ENCODE measurements around the gene MAD1L1.

The MAD1L1 gene

DNA sequence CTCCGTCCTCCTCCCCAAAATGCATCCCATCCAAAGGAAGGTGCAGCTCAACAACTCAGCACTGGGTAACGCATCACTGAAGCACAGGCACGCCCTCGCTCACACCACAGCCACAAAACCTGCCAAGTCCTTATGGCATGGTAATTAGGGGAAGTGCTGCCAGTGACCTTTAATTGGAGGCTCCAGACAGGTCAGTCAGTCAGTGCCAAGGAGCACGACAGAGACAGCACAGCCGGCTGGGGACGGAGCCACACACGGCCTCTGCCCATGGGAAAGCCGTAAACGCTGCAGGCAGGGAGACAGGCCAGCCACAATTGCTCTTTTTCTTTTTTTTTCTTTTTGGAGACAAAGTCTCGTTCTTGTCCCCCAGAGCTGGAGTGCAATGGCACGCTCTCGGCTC is 146.5 kb downstream of the MAD1L1 start:
- DNase-seq (ENCODE audit: low read depth) = no peak

DNA sequence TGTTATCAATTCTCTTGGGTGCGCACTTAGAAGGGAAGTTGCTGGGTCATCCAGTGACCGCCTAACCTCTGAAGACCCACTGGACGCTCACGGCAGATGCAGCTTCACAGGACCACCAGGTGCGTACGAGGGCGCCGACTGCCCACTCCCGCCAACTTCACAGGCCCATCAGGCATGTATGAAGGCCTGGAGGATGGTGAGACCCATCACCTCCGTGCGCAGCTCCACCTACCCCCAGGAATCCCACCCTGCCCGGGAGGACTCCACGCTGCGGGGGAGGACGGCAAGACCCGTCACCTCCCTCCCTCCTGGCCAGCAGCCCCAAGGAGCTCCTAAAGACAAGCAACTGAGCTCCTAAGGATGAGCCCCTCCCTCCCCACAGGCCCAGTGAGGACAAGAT is 146.9 kb downstream of the MAD1L1 start:
- DNase-seq (ENCODE audit: low read depth) = no peak

DNA sequence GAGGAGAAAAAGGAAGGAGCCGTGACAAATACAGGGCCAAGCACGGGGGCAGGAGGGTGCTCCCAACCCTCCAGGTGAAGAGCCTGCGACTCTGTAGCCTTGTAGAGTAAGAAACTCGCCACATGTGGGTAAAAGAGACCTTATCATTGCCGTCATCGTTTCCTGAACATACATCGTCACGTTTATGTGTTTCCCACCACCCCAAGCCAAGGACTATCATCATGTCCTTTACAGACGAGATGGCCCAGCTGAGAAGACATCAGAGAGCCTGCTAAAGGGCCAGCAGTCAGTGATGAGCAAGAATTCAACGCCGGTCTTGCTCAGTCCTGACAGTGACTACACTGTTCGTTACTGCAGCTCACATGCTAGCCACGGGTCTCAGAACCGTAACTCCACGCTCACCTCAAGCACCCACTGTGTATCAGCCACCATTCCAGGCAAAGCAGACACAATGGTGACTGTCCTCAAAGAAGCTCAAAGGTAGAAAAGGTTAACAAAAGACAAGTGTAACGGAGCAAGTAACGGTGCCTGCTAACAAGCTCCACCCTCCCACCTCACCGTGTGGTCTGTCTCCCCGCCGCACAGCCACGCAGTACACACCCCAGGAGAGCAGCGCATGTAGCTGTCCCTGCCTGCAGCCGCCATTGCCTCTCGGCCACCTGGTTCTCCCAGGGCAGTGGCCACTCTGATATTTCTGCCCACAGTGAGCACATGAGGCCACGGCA is 147.8 kb downstream of the MAD1L1 start:
- DNase-seq (ENCODE audit: low read depth) = no peak

DNA sequence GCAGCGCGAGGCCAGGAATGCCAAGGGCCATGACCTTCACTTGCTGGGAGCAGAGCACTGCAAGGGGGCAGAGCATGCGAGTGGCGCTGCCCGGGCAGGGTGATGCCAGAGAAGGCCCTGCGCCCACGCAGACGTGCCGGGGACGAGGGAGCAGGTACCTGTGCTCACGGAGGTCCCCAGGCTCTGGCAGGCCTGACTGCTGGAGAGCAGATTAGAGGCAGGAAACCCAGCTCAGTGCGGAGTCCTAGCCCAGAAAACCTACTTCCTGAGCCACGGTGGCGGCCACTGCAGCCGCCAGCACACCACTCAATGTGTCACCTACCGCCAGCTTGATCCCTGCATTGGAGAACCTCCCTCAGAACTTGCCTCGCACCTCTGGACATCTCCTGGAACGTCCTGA is 148.4 kb downstream of the MAD1L1 start:
- no peak for DNase-seq (ENCODE audit: low read depth)

DNA sequence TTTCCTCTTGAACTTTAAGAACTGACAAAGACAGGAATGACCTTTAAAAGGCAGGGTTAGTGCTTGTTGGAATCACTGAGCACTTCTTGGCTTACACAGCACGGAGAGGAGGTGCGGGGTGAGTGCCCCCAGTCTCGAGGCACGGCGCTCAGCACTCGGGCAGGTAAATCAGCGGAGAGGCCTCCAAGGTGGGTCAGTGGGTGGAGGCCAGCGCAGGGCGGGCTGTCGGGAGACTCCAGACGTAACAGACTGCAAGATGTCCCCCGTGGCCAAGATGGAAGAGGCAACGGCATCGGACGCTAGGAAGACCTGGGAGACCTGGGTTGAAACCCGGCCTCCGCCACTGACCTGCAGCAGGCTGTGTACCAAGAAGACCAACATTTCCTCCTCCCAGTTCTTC is 149.4 kb downstream of the MAD1L1 start:
- no peak for DNase-seq (ENCODE audit: low read depth)

DNA sequence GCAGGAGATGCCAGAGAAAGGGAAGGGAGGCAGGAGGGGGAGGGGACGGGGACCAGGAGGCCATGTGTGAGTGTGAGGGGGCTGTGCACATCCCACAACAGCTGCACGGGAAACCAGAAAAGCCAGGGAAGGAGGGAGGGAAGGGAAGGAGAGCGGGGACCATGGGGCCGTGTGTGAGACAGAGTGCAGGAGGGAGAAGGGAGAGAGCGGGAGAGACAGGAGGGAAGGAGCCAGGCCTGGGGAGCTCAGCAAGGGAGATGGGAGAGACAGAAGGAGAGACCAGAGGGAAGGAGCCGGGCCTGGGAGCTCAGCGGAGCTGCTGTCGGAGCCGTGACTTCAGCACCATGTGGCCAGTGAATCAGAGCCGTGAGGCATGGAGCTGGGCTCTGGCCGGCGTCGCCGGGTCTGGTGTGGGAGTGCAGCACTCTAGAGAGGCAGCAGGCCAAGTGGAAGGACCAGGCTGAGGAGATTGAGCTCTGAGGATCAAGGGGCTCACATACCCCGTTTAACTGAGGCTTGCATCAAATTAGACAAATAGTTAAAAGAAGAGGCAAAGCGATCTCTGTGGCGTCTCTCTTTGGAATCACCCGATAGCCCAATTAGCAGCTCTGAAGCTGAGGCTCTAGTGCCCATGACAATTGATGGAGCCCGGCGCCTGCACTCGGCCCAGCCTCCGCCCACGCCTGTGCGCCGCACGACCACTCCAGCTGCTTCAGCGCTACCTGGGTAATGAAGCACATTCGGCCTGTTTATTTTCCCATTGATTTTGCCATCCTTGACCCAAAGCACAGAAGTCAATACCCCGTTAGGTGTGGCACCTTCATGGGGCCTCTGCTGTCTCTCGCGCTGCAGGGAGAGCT is 150.4 kb downstream of the MAD1L1 start:
- no peak for DNase-seq (ENCODE audit: low read depth)

DNA sequence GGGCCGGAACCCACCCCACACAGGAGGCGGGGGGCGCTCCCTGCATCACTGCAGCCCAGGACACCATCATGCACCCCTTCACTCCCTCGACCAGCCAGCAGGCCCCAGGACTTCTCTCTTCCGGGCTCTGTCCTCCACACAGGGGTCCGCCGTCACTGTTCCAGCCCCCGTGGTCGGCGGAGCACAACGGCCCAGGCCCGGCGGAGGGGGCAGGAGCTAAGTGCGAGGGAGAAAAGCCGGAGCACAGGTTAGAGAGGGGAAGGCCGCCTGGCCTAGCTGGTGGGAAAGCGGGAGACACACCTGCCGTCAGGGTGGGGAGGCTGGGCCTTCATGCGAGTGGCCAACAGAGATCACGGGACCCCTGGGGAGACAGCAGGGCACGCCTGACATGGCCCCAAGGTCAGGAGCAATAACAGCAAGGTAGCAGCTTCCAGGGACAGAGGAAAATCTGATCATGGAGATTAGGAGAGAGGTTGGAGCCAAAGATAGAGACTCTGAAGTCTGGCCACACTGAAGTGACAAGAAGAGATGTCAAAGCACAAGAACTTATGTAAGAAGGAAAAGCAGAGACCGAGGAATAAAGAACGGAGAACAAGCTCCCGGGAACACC is 151.1 kb downstream of the MAD1L1 start:
- no peak for DNase-seq (ENCODE audit: low read depth)

DNA sequence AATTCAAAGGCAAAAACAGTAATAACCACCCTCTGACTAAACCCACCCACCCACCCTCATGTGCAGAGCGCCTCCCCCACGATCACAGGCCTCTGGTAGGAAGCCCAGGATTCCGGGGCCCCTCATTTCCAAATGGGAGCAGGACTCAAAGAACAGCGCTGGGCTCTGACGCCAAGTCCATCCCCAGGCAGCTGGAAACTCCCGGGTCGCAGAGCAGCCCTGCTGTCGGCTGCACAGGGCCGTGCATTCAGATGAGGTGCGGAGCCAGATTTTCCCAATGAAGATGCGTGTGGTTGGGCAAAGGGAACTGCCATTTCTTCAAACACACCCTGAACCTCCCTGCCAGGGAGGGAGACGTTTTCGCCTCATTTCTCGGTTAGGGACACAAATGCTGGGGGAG is 152.3 kb downstream of the MAD1L1 start:
- DNase-seq (ENCODE audit: low read depth) = no peak

DNA sequence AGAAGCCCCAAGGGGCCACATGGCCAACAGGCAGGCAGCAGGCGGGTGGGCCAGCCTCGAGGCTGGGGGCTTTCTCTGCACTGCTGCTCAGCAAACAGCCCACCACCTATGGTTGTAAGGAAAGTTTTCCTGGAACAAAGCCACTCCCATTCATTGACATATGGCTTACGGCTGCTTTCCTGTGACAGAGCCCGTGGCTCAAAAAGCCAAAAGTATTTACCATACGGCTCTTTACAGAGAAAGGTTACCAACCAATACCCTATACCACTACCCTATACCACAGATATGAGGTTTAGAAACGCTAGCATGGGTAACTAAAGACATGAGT is 152.7 kb downstream of the MAD1L1 start:
- no peak for DNase-seq (ENCODE audit: low read depth)

DNA sequence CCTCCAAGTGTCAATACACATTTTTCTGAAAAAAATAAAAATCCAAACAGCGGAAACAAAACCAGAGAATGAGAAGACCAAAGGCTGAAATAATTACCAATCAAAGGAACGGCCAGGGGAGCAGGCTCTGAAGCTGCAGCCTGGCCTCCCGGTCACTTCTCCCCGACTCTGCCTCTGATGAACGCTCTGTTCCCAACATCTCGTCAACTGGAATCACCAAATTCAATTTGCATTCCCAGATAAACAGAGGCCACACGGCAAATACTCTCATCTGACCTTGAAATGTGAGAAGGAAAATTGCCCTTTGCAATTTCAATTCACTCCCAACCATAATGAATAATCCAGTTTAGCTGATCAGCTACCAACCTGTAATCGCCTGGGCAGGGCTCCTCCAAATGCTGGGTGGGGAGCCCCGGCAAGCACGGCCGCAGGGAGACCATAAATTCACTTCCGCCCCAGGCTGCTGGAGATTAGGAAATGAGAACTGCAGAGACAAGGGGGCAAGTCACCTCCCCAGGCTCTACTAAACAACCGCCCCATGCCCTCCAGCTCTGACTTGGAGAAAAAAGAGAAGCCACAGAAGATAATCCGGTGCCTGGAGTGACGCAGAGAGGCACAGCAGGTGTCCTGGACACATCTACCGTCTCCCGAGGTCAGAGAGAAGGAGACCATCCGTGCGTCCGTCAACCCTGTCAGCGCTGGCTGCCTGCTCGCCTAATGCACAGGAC is 153.2 kb downstream of the MAD1L1 start:
- DNase-seq (ENCODE audit: low read depth) = no peak

DNA sequence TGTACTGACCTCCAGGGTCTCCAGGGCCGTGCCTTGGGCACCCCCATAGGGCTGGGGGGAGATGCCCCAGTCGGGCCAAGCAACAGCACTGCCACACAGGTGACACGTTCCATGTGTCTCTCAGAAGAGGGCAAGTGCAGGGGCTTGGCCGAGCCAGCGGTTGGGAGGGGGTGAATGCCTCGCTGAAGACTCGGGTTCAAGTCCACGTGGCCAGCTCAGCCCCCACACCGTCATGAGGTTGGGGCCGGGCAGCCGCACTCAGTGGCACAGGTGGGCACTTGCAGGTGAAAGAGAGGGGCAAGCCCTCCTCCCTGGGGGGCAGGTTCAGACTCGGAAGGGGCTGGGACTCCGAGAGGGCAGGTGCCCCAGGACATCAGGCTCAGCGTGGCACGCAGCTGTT is 153.8 kb downstream of the MAD1L1 start:
- no peak for DNase-seq (ENCODE audit: low read depth)

DNA sequence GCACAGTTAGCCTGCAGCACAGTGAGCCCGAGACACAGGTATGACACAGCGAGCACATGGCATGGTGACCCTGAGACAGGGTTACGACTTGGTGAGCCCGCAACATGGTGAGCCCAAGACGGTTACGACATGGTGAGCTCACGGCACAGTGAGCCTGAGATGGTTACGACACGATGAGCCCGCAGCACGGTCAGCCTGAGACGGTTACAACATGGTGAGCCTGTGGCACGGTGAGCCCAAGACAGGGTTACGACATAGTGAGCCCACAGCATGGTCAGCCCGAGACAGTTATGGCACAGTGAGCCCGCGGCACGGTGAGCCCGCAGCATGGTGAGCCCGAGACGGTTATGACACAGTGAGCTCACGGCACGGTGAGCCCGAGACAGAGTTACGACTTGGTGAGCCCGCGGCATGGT is 156.1 kb downstream of the MAD1L1 start:
- DNase-seq (ENCODE audit: low read depth) = no peak

DNA sequence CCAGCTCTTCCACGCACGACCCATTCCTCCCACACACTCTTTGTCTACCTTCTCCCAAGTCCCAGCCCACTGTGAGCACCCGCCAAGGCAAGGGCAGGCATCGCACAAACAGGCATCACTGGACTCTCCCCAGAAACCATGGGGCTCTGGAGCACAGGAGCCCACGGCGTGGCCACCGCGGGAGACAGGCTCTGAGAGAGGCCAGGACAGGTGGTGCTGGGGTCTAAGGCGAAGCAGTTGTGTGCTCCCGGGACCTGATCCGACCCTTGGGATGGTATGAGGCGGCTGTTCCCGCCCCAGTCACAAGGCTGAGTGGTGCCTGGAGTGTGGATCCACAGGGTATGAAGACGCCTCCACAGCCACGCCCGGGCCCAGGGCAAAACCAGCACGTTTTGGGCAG is 156.9 kb downstream of the MAD1L1 start:
- DNase-seq (ENCODE audit: low read depth) = no peak

DNA sequence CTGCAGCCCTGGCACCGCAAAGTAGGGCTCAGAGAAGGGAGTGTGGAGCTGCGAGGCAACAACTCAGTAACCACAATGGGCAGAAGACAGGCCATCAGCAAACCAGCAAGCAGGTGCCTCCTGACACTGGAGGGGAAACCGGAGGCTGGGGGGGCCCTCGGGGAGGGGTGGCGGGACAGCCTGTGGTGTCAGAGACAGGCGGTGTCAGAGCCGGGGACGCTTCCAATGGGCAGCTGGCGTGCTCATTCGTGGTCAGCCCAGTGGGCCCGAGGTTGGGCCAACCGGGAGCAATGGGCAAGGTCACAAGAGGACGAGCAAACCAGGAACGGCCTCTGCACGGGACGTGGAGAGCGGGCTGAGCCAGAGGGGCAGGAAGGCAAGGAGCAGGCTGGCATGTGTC is 158.1 kb downstream of the MAD1L1 start:
- no peak for DNase-seq (ENCODE audit: low read depth)

DNA sequence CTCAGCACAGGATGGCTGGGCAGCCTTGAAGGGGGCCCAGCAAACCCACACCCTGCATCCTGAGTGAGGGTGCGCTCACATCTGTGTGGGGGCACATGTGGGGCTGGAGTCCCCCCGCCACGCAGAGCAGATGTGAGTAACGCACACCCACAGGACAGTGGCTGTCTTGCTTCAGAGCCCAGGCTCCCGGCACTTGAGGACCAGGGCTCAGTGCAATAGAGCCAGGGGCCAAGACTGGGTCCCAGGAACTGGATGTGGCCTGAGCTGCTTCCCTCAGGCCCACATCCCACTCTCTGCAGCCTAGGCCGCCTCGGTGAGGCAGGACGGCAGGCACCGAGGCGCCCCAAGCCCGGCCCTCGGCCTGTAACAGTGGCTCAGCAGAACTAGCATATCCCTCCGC is 159.9 kb downstream of the MAD1L1 start:
- DNase-seq (ENCODE audit: low read depth) = no peak

DNA sequence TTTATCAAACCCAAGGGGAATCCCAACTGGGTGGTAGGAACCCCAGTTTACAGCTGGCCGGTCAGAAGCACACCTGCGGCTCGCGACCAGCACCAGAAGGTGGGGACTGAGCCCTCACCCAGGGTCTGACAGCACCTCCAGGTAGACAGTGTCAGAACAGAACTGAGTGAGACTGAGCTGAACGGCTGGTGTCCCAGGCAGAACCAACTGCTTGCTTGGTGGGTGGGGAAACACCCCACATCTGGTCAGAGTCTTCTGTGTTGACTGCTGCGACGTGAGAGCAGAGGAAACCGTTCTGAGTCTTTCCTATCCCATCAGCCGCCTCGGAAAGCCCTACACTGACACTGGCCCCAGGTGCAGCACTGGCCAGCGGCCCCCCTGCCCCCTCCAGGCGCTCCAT is 160.7 kb downstream of the MAD1L1 start:
- no peak for DNase-seq (ENCODE audit: low read depth)

DNA sequence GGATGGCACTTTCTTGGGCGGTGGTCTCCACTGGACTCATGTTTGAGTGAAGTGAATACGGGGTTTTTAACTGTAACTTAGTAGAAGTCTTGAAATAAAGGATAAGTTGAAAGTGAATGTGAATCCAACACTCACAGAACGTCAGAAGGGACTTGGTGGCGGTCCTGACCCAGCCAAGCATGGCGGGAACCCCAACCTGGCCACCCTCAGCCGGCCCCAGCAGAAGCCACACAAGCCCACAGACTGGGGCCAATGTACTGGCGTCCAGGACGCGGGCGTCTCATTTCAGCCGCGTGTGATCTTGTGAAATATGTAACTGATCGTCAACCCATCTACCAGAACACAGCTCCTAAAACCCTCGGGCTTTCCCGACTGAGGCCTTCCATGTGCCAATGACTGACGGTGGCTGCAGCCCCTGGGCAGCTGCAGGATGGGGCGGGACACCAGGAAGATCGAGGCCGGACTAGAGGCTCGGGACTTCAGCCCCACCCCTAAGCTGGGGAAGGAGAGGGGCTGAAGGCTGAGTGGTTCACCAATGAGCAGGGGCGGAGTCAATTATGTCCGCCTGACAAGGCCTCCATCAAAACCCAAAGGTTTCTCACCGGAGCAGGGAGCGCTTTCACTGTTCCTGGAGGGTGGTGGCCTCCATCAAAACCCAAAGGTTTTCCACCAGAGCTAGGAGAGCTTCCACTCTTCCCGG is 161.5 kb downstream of the MAD1L1 start:
- DNase-seq (ENCODE audit: low read depth) = no peak

DNA sequence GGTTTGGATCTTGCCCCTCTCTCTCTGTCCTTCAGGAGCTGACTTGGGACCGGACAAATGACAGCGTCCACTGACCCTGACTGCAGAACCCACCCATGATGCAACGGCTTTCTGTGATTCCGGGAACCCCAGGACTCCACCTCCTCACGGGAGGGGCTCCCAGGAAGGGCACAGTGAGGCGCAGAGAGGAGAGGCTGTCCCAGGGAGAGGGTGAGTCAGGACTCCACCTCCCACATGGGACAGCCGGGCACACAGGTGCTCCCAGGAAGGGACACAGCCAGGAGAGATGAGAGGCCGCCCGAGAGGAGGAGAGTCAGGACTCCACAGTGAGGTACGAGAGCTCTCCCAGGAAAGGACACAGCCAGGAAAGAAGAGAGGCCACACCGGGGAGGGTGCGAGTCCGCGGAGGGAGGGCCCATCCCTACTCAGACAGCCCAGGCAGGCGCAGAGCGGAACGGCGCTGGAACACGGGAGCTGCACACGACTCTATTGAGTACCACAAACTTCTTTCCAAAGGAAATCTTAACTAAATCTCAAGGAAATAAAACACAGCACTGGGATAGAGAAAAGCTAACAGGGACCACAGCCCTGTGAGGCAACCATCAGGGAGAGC is 162.5 kb downstream of the MAD1L1 start:
- no peak for DNase-seq (ENCODE audit: low read depth)

DNA sequence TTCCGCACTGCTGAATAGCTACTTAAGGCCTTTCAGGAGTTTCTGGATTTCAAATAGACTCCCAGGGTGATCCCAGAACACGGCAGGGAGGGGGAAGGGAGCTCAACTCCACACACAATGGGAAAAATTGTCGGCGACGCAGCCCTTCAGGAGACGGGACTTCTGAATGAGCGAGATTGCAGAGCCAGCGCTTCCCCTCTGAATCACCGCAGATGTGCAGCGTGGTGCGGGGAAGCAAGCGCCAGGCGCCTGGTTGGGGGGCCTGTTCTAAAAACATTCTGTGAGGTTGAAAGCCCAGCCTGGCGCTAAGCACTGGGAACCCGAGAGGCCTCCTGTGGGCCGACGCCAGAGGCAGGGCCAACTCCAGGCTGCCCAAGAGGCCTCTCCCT is 163.3 kb downstream of the MAD1L1 start:
- DNase-seq (ENCODE audit: low read depth) = no peak

DNA sequence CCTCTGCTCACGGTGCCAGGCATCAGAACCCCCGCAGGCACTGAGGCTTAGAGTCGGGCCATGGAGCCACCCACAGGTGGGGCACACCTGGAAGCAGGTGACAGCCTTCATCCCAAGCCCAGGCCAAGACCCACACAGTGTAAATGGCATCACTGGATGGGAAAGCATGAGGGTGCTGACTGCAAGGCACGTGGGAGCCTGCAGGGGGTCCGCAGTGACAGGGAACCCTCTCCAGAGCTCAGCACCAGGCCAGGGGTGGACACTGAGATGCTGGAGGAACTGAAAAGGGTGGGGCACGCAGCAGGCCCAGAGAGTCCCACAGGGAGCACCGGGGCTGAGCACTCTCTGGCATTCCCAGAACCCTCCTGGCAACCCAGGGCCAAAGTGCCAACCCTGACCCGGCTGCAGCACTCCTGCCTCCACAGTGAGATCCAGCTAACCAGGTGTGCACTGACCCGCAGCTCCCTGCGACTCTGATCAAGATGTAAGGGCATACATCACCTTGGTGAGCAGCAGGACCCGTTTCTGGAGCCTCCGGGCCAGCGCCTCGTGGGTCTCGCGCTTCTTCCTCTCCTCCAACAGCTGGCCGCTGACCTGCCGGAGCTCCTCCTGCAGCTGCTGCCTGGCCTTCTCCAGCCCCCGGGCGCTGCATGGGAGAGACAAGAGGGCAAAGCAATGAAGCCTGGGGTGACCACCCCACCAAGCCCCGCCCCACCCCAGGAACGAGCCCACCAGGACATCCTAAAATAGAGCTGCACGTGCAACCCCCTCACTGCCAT is 163.9 kb downstream of the MAD1L1 start:
- DNase-seq (ENCODE audit: low read depth) = no peak

All from T-helper 22 cell (primary cell).